Osteocyte (in vitro differentiated cells): Measurements from ENCODE around the gene CFAP77. TPM values are rescaled to one million over a fixed set of nuclear protein-coding genes. Genes with fewer than 3 reads are reported as not detected.

Experiments used
- DNase-seq: peaks from one replicate; pipeline ENCODE4 v3.0.0; 2021; ENCODE audit warnings: mixed read lengths; ENCODE audit not compliant: unreplicated experiment; ENCODE audit errors: extremely low spot score
- H3K27ac Mint-ChIP-seq: one replicate; pipeline ENCODE4 v1.8.0; 2021; ENCODE audit warnings: mild to moderate bottlenecking, mixed read lengths; ENCODE audit not compliant: unreplicated experiment
- H3K27me3 Mint-ChIP-seq: one replicate; pipeline ENCODE4 v1.8.0; 2021; ENCODE audit warnings: mixed read lengths; ENCODE audit not compliant: unreplicated experiment
- H3K36me3 Mint-ChIP-seq: one replicate; pipeline ENCODE4 v1.8.0; 2021; ENCODE audit warnings: mixed read lengths; ENCODE audit not compliant: unreplicated experiment
- H3K4me1 Mint-ChIP-seq: one replicate; pipeline ENCODE4 v1.8.0; 2021; ENCODE audit warnings: mixed read lengths; ENCODE audit not compliant: unreplicated experiment
- H3K4me3 Mint-ChIP-seq: one replicate; pipeline ENCODE4 v1.8.0; 2021; ENCODE audit warnings: mild to moderate bottlenecking, moderate library complexity, mixed read lengths; ENCODE audit not compliant: unreplicated experiment
- H3K9me3 Mint-ChIP-seq: one replicate; pipeline ENCODE4 v1.8.0; 2021; ENCODE audit warnings: mixed read lengths; ENCODE audit not compliant: unreplicated experiment
- total RNA-seq: library from RNA; stranded (reverse); gene quantifications from 2 replicates; pipeline ENCODE4 v1.2.1, GENCODE V29; 2021
- TF ChIP-seq, protein P1 (sequence below): fragments of 200-600 bp; sonication (generic); IDR thresholded peaks from 2 replicates; pipeline ENCODE4 v1.5.0; 2021; ENCODE audit warnings: antibody characterized with exemption, mild to moderate bottlenecking, moderate library complexity

CFAP77 gene
- total RNA-seq, 1 donor from 2014 or later: 0.48 TPM

- H3K27me3 Mint-ChIP-seq: peaks cover 76% of the 10 kb centered on the region
- H3K4me1 Mint-ChIP-seq: peaks cover 12% of the 10 kb centered on the region
- peaks cover 1% of the 10 kb centered on the region for H3K36me3 Mint-ChIP-seq
- H3K9me3 Mint-ChIP-seq: no peaks in the 10 kb centered on the region
- no peak overlapping the region for H3K27ac Mint-ChIP-seq
- no peak overlapping the region for H3K4me3 Mint-ChIP-seq
- no peak for DNase-seq
- TF ChIP-seq, protein P1, sequence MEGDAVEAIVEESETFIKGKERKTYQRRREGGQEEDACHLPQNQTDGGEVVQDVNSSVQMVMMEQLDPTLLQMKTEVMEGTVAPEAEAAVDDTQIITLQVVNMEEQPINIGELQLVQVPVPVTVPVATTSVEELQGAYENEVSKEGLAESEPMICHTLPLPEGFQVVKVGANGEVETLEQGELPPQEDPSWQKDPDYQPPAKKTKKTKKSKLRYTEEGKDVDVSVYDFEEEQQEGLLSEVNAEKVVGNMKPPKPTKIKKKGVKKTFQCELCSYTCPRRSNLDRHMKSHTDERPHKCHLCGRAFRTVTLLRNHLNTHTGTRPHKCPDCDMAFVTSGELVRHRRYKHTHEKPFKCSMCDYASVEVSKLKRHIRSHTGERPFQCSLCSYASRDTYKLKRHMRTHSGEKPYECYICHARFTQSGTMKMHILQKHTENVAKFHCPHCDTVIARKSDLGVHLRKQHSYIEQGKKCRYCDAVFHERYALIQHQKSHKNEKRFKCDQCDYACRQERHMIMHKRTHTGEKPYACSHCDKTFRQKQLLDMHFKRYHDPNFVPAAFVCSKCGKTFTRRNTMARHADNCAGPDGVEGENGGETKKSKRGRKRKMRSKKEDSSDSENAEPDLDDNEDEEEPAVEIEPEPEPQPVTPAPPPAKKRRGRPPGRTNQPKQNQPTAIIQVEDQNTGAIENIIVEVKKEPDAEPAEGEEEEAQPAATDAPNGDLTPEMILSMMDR: no peak
Measured at GRCh38 chr9:132585954-132586829, 176.2 kb downstream of the CFAP77 start.

GRCh38 chr9:132586830-132587591 lies 177.0 kb downstream of the CFAP77 start:
- Mint-ChIP-seq H3K4me1 (peaks cover 10% of the 10 kb centered on the region), H3K4me3 (no peak overlapping the region), H3K27me3 (peaks cover 76% of the 10 kb centered on the region), H3K27ac (no peak overlapping the region), H3K9me3 (no peaks in the 10 kb centered on the region), H3K36me3 (peaks cover 1% of the 10 kb centered on the region)
- TF ChIP-seq, protein P1: no peak
- DNase-seq: no peak

DNA sequence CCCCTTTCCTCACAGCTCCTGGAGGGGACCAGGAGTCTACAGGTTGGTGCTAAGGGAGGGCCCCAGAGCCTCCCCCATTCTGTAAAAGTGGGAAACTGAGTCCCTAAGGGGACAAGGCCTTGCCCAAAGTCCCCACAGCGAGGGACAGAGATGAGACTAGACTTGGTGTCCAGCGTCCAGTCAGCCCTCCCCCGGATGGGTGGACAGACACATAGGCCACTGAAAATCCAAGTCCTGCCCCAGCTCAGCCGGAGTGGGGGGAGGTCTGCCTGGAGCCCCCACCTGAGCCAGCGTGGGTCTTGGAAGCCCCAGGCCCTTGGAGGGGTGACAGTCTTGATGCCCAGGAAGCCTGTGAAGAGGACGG lies 177.6 kb downstream of the CFAP77 start:
- TF ChIP-seq, protein P1: no peak
- H3K4me3 Mint-ChIP-seq: no peak overlapping the region
- no peak overlapping the region for H3K27ac Mint-ChIP-seq
- peaks cover 9% of the 10 kb centered on the region for H3K4me1 Mint-ChIP-seq
- peaks cover 81% of the 10 kb centered on the region for H3K27me3 Mint-ChIP-seq
- DNase-seq: no peak
- peaks cover 4% of the 10 kb centered on the region for H3K36me3 Mint-ChIP-seq
- H3K9me3 Mint-ChIP-seq: no peaks in the 10 kb centered on the region

GRCh38 chr9:132588098-132588497 lies 178.1 kb downstream of the CFAP77 start:
- Mint-ChIP-seq H3K4me1 (peaks cover 9% of the 10 kb centered on the region), H3K36me3 (peaks cover 4% of the 10 kb centered on the region), H3K27me3 (peaks cover 79% of the 10 kb centered on the region), H3K9me3 (no peaks in the 10 kb centered on the region), H3K4me3 (no peak overlapping the region), H3K27ac (no peak overlapping the region)
- no peak for DNase-seq
- TF ChIP-seq, protein P1: no peak
